Gastrocnemius medialis (tissue), 4 donors: ENCODE measurements around the gene FAM227B. TPM values are rescaled to one million over a fixed set of nuclear protein-coding genes. Genes with fewer than 3 reads are reported as not detected.

ENCODE experiments used
- ATAC-seq, 2 donors: fragments of 150-250 bp; one replicate each; pipeline ENCODE4 v1.9.1; 2016
- DNase-seq, 2 donors: peaks; one replicate each; pipeline ENCODE4 v3.0.0-alpha.2; 2019
- H3K27ac ChIP-seq, 4 donors: fragments of 200-600 bp; sonication (generic); 1 replicate in 1 of 4; 2 replicates in 3 of 4; pipeline ENCODE4 v1.5.1; 2016 to 2018; ENCODE audit warnings: mild to moderate bottlenecking in 2 of 4, moderate library complexity in 1 of 4
- H3K27me3 ChIP-seq, 3 donors: fragments of 200-600 bp; sonication (generic) in 2 of 3; 1 replicate in 1 of 3; 2 replicates in 2 of 3; pipeline versions ENCODE4 v1.5.1 to v1.6.0; 2016 to 2019; ENCODE audit warnings: mild to moderate bottlenecking in 1 of 3, moderate library complexity in 1 of 3
- H3K36me3 ChIP-seq, 2 donors: fragments of 200-600 bp; sonication (generic) in 1 of 2; one replicate each; pipeline ENCODE4 v1.5.1; 2017 to 2018
- H3K4me1 ChIP-seq, 2 donors: fragments of 200-600 bp; sonication (generic) in 1 of 2; one replicate each; pipeline ENCODE4 v1.5.1; 2016 to 2017; ENCODE audit warnings: mild to moderate bottlenecking in 2 of 2
- H3K4me3 ChIP-seq, 4 donors: fragments of 200-600 bp; sonication (generic) in 3 of 4; 1 replicate in 1 of 4; 2 replicates in 3 of 4; pipeline ENCODE4 v1.5.1; 2016 to 2019; ENCODE audit warnings: mild to moderate bottlenecking in 2 of 4
- H3K9me3 ChIP-seq, 3 donors: fragments of 200-600 bp; sonication (generic) in 2 of 3; 1 replicate in 1 of 3; 2 replicates in 2 of 3; pipeline ENCODE4 v1.5.1; 2016 to 2019
- POLR2A ChIP-seq, 2 donors: fragments of 450-650 bp; IDR thresholded peaks; one replicate each; pipeline ENCODE4 v1.6.1; 2017; ENCODE audit warnings: antibody characterized with exemption in 2 of 2, mild to moderate bottlenecking in 2 of 2, moderate library complexity in 2 of 2
- in situ Hi-C, 4 donors: fragments of 200-750 bp; cut with MboI; loops; one replicate each; pipeline versions ENCODE4 v1.15.0 to v1.8.0; 2017; ENCODE audit warnings: low sequenced_read_pairs in 4 of 4
- intact Hi-C: fragments of 100-400 bp; cut with DNase I; formaldehyde crosslinking; loops from one replicate; pipeline ENCODE4 v1.15.1; 2023; ENCODE audit warnings: low total_unique reads
- total RNA-seq, 4 donors: library from RNA; depleted of rRNA; stranded (reverse); fragments of >200 nt; gene quantifications; one replicate each; pipeline versions ENCODE4 v1.1.0 to v1.2.3, GENCODE V29; 2016
- TF ChIP-seq, protein P1 (sequence below), 5 experiments: fragments of 450-650 bp in 3 of 5; fragments of 200-600 bp in 2 of 5; sonication (generic) in 2 of 5; IDR thresholded peaks in 4 of 5; conservative IDR thresholded peaks in 1 of 5; 1 replicate in 4 of 5; 2 replicates in 1 of 5; pipeline ENCODE4 v1.5.1; 2016 to 2019; ENCODE audit warnings: antibody characterized with exemption in 5 of 5, mild to moderate bottlenecking in 3 of 5, moderate library complexity in 3 of 5

FAM227B gene
- total RNA-seq, 4 donors from 2014 or later = 7.5 to 15.4 (median 11.7) TPM

DNA sequence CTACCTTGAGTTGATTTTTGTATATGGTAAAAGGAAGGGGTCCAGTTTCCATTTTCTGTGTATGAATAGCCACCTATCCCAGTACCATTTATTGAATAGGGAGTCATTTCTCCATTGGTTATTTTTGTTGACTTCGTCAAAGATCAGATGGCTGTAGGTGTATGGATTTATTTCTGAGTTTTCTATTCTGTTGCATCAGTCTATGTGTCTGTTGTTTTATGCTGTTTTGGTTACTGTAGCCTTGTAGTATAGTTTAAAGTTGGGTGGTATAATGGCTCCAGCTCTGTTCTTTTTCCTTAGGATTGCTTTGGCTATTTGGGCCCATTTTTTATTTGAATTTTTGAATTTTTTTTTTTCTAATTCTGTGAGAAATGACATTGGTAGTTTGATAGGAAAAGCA lies 323.0 kb downstream of the FAM227B start:
- ATAC-seq (no peak), DNase-seq (no peak)
- TF ChIP-seq, protein P1, sequence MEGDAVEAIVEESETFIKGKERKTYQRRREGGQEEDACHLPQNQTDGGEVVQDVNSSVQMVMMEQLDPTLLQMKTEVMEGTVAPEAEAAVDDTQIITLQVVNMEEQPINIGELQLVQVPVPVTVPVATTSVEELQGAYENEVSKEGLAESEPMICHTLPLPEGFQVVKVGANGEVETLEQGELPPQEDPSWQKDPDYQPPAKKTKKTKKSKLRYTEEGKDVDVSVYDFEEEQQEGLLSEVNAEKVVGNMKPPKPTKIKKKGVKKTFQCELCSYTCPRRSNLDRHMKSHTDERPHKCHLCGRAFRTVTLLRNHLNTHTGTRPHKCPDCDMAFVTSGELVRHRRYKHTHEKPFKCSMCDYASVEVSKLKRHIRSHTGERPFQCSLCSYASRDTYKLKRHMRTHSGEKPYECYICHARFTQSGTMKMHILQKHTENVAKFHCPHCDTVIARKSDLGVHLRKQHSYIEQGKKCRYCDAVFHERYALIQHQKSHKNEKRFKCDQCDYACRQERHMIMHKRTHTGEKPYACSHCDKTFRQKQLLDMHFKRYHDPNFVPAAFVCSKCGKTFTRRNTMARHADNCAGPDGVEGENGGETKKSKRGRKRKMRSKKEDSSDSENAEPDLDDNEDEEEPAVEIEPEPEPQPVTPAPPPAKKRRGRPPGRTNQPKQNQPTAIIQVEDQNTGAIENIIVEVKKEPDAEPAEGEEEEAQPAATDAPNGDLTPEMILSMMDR (IDR thresholded peaks at IDR 0.05 in 4 of 5, conservative IDR thresholded peaks at IDR 0.05 in 1 of 5) = no peak
- Histone ChIP-seq H3K27ac (no peak overlapping the region), H3K36me3 (no peaks in the 10 kb centered on the region), H3K4me1 (no peaks in the 10 kb centered on the region), H3K9me3 (no peaks in the 10 kb centered on the region), H3K4me3 (no peak overlapping the region), H3K27me3 (no peaks in the 10 kb centered on the region)
- intact Hi-C loops = no loop called here
- in situ Hi-C loops = loop anchor here in 1 of 4 donors (10.0 kb wide), 1 partner anchor 63 kb away; no protein-coding TSS in a partner anchor

DNA sequence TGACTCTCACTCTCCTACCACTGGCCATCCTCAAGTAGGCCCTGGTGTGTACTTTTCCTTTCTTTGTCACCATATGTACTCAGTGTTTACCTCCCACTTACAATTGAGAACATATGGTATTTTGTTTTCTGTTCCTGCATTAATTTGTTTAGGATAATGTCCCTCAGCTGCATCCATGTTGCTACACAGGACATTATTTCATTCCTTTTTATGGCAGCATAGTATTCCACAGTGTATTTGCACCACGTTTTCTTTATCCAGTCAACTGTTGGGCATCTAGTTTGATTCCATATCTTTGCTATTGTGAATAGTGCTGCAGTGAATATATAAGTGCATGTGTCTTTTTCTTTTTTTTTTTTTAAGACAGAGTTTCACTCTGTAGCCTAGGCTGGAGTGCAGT lies 324.4 kb downstream of the FAM227B start:
- no peak for ATAC-seq
- no peaks in the 10 kb centered on the region for H3K9me3 ChIP-seq
- in situ Hi-C loops (loop anchor here in 1 of 4 donors (10.0 kb wide), 1 partner anchor 61 kb away; no protein-coding TSS in a partner anchor), intact Hi-C loops (no loop called here)
- no peak for DNase-seq
- TF ChIP-seq, protein P1 (IDR thresholded peaks at IDR 0.05 in 4 of 5, conservative IDR thresholded peaks at IDR 0.05 in 1 of 5) = no peak
- TF ChIP-seq POLR2A (IDR thresholded peaks at IDR 0.05) = no peak
- H3K36me3 ChIP-seq = no peaks in the 10 kb centered on the region
- no peaks in the 10 kb centered on the region for H3K4me1 ChIP-seq
- H3K27ac ChIP-seq = no peak overlapping the region
- H3K4me3 ChIP-seq = no peak overlapping the region
- no peaks in the 10 kb centered on the region for H3K27me3 ChIP-seq

DNA sequence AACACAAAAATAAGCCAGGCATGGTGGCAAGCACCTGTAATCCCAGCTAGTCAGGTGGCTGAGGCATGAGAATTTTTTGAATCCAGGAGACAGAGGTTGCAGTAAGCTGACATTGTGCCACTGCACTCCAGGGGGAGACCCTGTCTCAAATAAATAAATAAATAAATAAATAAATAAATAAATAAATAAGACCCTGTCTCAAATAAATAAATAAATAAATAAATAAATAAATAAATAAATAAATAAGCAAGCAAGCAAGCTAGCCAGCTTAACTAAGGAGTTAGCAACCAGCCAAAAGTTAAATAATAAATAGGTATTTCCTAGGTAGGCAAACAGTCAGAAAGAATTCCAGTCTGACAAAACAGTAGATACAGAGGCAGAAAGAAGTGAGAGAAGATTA lies 326.7 kb downstream of the FAM227B start:
- ATAC-seq = no peak

DNA sequence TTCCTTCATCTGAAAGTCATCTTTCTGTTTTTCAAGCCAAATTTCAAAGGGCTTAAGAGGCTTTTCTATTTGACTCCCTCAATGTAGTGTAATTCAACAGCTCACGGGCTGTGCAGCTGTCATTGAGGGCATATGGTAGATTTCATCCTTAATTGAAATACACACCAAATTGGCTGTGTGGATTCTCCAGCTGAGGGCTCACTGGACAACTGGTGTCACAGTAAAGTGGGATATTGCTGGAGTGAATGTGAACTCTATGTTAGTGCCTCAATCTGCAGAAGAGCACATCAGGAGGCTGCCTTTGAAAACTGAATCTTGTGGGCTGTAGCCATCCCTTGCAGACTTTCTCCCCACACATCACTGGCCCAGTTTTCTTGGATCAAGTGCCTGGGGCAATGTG lies 330.4 kb downstream of the FAM227B start:
- no peaks in the 10 kb centered on the region for H3K9me3 ChIP-seq
- peaks cover 6 to 12% of the 10 kb centered on the region in 2 donors for H3K4me1 ChIP-seq
- intact Hi-C loops (no loop called here), in situ Hi-C loops (loop anchor here in 1 of 4 donors (10.0 kb wide), 1 partner anchor 55 kb away; no protein-coding TSS in a partner anchor)
- peaks cover 0 to under 1% of the 10 kb centered on the region in 2 donors for H3K36me3 ChIP-seq
- no peaks in the 10 kb centered on the region for H3K27me3 ChIP-seq
- ATAC-seq = no peak
- H3K27ac ChIP-seq = no peak overlapping the region
- DNase-seq = no peak
- TF ChIP-seq, protein P1 (IDR thresholded peaks at IDR 0.05 in 4 of 5, conservative IDR thresholded peaks at IDR 0.05 in 1 of 5) = no peak
- no peak for TF ChIP-seq POLR2A (IDR thresholded peaks at IDR 0.05)
- H3K4me3 ChIP-seq = no peak overlapping the region

More for the DNA sequence above, 326.7 kb downstream of the FAM227B start:
- H3K9me3 ChIP-seq = no peaks in the 10 kb centered on the region
- H3K4me3 ChIP-seq = no peak overlapping the region
- H3K27me3 ChIP-seq = no peaks in the 10 kb centered on the region
- H3K36me3 ChIP-seq = no peaks in the 10 kb centered on the region
- in situ Hi-C loops = loop anchor here in 1 of 4 donors (10.0 kb wide), 1 partner anchor 59 kb away; no protein-coding TSS in a partner anchor
- intact Hi-C loops = no loop called here
- no peak for DNase-seq
- peaks cover 6 to 7% of the 10 kb centered on the region in 2 donors for H3K4me1 ChIP-seq
- no peak overlapping the region for H3K27ac ChIP-seq
- no peak for TF ChIP-seq POLR2A (IDR thresholded peaks at IDR 0.05)

DNA sequence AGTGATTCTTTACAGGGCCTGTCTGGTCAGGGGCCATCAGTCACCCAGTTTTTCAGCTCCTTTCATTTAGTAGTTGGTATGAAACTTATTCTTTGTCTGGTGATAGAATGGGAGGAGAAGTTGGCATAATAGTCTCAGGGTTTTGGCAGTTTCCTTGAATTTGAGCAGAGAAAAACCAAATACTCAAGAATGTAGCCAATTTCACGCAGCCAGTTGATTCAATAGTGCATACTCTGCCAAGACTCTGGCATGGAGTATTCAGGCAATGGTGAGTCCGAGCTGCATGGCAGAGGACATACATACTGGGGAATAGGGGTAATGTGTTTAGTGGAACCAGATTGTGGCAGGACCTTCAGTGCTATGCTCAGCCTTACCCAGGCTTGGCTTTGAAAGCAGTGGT lies 332.2 kb downstream of the FAM227B start:
- Histone ChIP-seq H3K4me3 (no peak overlapping the region), H3K9me3 (no peaks in the 10 kb centered on the region), H3K27ac (no peak overlapping the region), H3K27me3 (no peaks in the 10 kb centered on the region), H3K36me3 (peaks cover 0 to 17% of the 10 kb centered on the region in 2 donors), H3K4me1 (peaks cover 6 to 12% of the 10 kb centered on the region in 2 donors)
- no peak for DNase-seq
- no peak for ATAC-seq
- in situ Hi-C loops (no loop called here), intact Hi-C loops (no loop called here)
- TF ChIP-seq, protein P1 (IDR thresholded peaks at IDR 0.05 in 4 of 5, conservative IDR thresholded peaks at IDR 0.05 in 1 of 5) = no peak
- TF ChIP-seq POLR2A (IDR thresholded peaks at IDR 0.05) = no peak
